IMR-90 (cell line): ENCODE data around the gene OR51B6. TPM values are rescaled to one million over a fixed set of nuclear protein-coding genes. Genes with fewer than 3 reads are reported as not detected.

Experiments used
- ATAC-seq: fragments of 200-7000 bp; cut with Tn5 transposase; 2 replicates; pipeline ENCODE4 v1.9.1; 2020; ENCODE audit warnings: low read depth, mild to moderate bottlenecking, moderate library complexity
- BruUV-seq: library from RNA; stranded (reverse); fragments of 400-500 nt; replicated peaks from 2 replicates; lab custom pipeline; 2021; lab: Mats Ljungman, UMichigan
- CTCF ChIA-PET: fragments of 300-600 bp; formaldehyde crosslinking; extraction: SDS; loops from one replicate; lab custom pipeline; 2021; ENCODE audit warnings: antibody characterized with exemption; lab: Yijun Ruan, JAX
- POLR2A ChIA-PET: fragments of 300-600 bp; sonication (Branson Sonifier 250); formaldehyde crosslinking; loops from one replicate; lab custom pipeline; 2022; ENCODE audit warnings: antibody characterized with exemption; ENCODE audit not compliant: unreplicated experiment; lab: Charles Lee
- DNase-seq: peaks from one replicate; pipeline ENCODE4 v3.0.0; 2013
- H2AFZ ChIP-seq: replicated peaks from 2 replicates; pipeline ENCODE3; 2013; ENCODE audit warnings: low read length, mild to moderate bottlenecking; ENCODE audit not compliant: poor library complexity
- H2AK5ac ChIP-seq: 2 replicates; pipeline ENCODE4 v1.6.1; 2013; ENCODE audit warnings: low read depth, low read length, inconsistent platforms
- H2AK9ac ChIP-seq: replicated peaks from 2 replicates; pipeline ENCODE3; 2013; ENCODE audit warnings: mild to moderate bottlenecking, low read depth, low read length, moderate library complexity; ENCODE audit not compliant: poor library complexity
- H2BK120ac ChIP-seq: 2 replicates; pipeline ENCODE4 v1.6.1; 2013; ENCODE audit warnings: low read depth, low read length, inconsistent platforms
- H2BK15ac ChIP-seq: 3 replicates; pipeline ENCODE4 v1.6.1; 2013; ENCODE audit warnings: low read depth, low read length, inconsistent platforms
- H2BK20ac ChIP-seq: 2 replicates; pipeline ENCODE4 v1.6.1; 2013; ENCODE audit warnings: low read depth, mild to moderate bottlenecking, inconsistent platforms, low read length, moderate library complexity
- H2BK5ac ChIP-seq: 2 replicates; pipeline ENCODE4 v1.6.1; 2013; ENCODE audit warnings: mild to moderate bottlenecking, low read depth, low read length, inconsistent platforms; ENCODE audit not compliant: poor library complexity, severe bottlenecking
- H3K14ac ChIP-seq: replicated peaks from 2 replicates; pipeline ENCODE4 v1.6.1; 2013; ENCODE audit warnings: low read depth, low read length, inconsistent platforms
- H3K18ac ChIP-seq: 2 replicates; pipeline ENCODE4 v1.6.1; 2013; ENCODE audit warnings: low read depth, low read length, control low read depth
- H3K23ac ChIP-seq: 2 replicates; pipeline ENCODE4 v1.6.1; 2013; ENCODE audit warnings: low read depth, low read length, inconsistent platforms
- H3K27ac ChIP-seq: 2 replicates; pipeline ENCODE4 v1.5.1; 2013; ENCODE audit warnings: mild to moderate bottlenecking, control low read depth, low read length; ENCODE audit not compliant: insufficient read depth
- H3K27me3 ChIP-seq: 2 replicates; pipeline ENCODE4 v1.6.1; 2013; ENCODE audit warnings: low read length; ENCODE audit not compliant: control insufficient read depth, insufficient read depth
- H3K36me3 ChIP-seq: 2 replicates; pipeline ENCODE4 v1.6.1; 2013; ENCODE audit warnings: low read length, mixed read lengths; ENCODE audit not compliant: control insufficient read depth, insufficient read depth
- H3K4ac ChIP-seq: 2 replicates; pipeline ENCODE4 v1.6.1; 2013; ENCODE audit warnings: low read depth, low read length, inconsistent platforms
- H3K4me1 ChIP-seq: 2 replicates; pipeline ENCODE4 v1.6.1; 2013; ENCODE audit warnings: low read length, mixed read lengths; ENCODE audit not compliant: control insufficient read depth, insufficient read depth
- H3K4me2 ChIP-seq: 2 replicates; pipeline ENCODE4 v1.6.1; 2013; ENCODE audit warnings: low read depth, mild to moderate bottlenecking, control low read depth, low read length, moderate library complexity
- H3K4me3 ChIP-seq: 2 replicates; pipeline ENCODE4 v1.5.1; 2013; ENCODE audit warnings: low read depth, mild to moderate bottlenecking, control low read depth, low read length, moderate library complexity; ENCODE audit not compliant: insufficient read depth
- H3K56ac ChIP-seq: 2 replicates; pipeline ENCODE4 v1.6.1; 2013; ENCODE audit warnings: low read length, inconsistent platforms; ENCODE audit not compliant: insufficient read depth; ENCODE audit errors: extremely low read depth
- H3K79me1 ChIP-seq, 2 experiments: 2 replicates each; pipeline ENCODE4 v1.6.1; 2013; ENCODE audit warnings: low read length in 2 of 2, inconsistent platforms in 1 of 2, low read depth in 1 of 2
- H3K9ac ChIP-seq: 2 replicates; pipeline ENCODE4 v1.6.1; 2013; ENCODE audit warnings: low read depth, low read length, control low read depth
- H3K9me1 ChIP-seq: 2 replicates; pipeline ENCODE4 v1.6.1; 2013; ENCODE audit warnings: low read length, inconsistent platforms; ENCODE audit not compliant: insufficient read depth
- H3K9me3 ChIP-seq: 2 replicates; pipeline ENCODE4 v1.6.1; 2013; ENCODE audit warnings: low read length; ENCODE audit not compliant: control insufficient read depth, insufficient read depth
- H4K20me1 ChIP-seq: 2 replicates; pipeline ENCODE4 v1.6.1; 2013; ENCODE audit warnings: low read length, inconsistent platforms; ENCODE audit not compliant: insufficient read depth
- H4K5ac ChIP-seq: 2 replicates; pipeline ENCODE4 v1.6.1; 2013; ENCODE audit warnings: mild to moderate bottlenecking, low read depth, low read length, control low read depth
- H4K8ac ChIP-seq, 2 experiments: 2 replicates each; pipeline ENCODE4 v1.6.1; 2013; ENCODE audit warnings: low read depth in 2 of 2, low read length in 2 of 2, control low read depth in 1 of 2, inconsistent platforms in 1 of 2
- H4K91ac ChIP-seq: 2 replicates; pipeline ENCODE4 v1.6.1; 2013; ENCODE audit warnings: low read depth, low read length, inconsistent platforms; ENCODE audit not compliant: insufficient read depth
- BHLHE40 ChIP-seq: fragments of 150-350 bp; IDR thresholded peaks from 2 replicates; pipeline ENCODE4 v1.6.1; 2016; ENCODE audit warnings: mild to moderate bottlenecking, low read depth, low read length
- CTCF ChIP-seq: conservative IDR thresholded peaks from 2 replicates; pipeline ENCODE4 v1.5.1; 2012; ENCODE audit warnings: mild to moderate bottlenecking, low read depth, low read length, improper control_type of control experiment
- MXI1 ChIP-seq: IDR thresholded peaks from 2 replicates; pipeline ENCODE4 v1.6.1; 2012; ENCODE audit warnings: low read depth, mild to moderate bottlenecking, low read length, moderate library complexity, borderline replicate concordance
- NFE2L2 ChIP-seq: fragments of 150-350 bp; IDR thresholded peaks from 2 replicates; pipeline ENCODE4 v1.6.1; 2016; ENCODE audit warnings: low read depth, mild to moderate bottlenecking, low read length
- POLR2A ChIP-seq: IDR thresholded peaks from 2 replicates; pipeline ENCODE4 v1.6.1; 2012; ENCODE audit warnings: mild to moderate bottlenecking, low read depth, low read length
- RCOR1 ChIP-seq: IDR thresholded peaks from 2 replicates; pipeline ENCODE4 v1.6.1; 2012; ENCODE audit warnings: mild to moderate bottlenecking, low read length, improper control_type of control experiment; ENCODE audit not compliant: insufficient replicate concordance
- USF2 ChIP-seq: fragments of 150-350 bp; IDR thresholded peaks from 2 replicates; pipeline ENCODE4 v1.6.1; 2017; ENCODE audit warnings: mild to moderate bottlenecking, antibody characterized with exemption, low read length, low read depth
- WGBS, 2 experiments: methylation state at CpG; one replicate each; pipeline versions ENCODE4 v1.1.5 to v1.1.7; 2013; ENCODE audit warnings: missing lambda C conversion rate in 2 of 2; ENCODE audit not compliant: insufficient read length in 1 of 2; ENCODE audit errors: extremely low coverage in 2 of 2; 5-methylcytosine and 5-hydroxymethylcytosine counted together
- dilution Hi-C: fragments of 300-500 bp; cut with HindIII; formaldehyde crosslinking; loops from one replicate; pipeline ENCODE4 v1.14.3; 2018; ENCODE audit warnings: low sequenced_read_pairs; ENCODE audit not compliant: unreplicated experiment
- in situ Hi-C: fragments of 300-500 bp; cut with MboI; formaldehyde crosslinking; loops from 3 replicates; pipeline ENCODE4 v1.14.3; 2019; ENCODE audit warnings: low sequenced_read_pairs, inconsistent platforms, mixed read lengths
- intact Hi-C: fragments of 100-400 bp; cut with micrococcal nuclease; formaldehyde crosslinking; loops from 2 replicates; pipeline ENCODE4 v1.10.0; 2022
- polyA plus RNA-seq, 3 experiments: library from polyadenylated mRNA; depleted of rRNA; stranded (reverse); fragments of >200 nt; gene quantifications; 2 replicates each; pipeline ENCODE4 v1.2.3, GENCODE V29; 2012; ENCODE audit warnings: low replicate concordance in 1 of 3
- total RNA-seq: library from RNA; depleted of rRNA; stranded (reverse); fragments of >200 nt; gene quantifications from 2 replicates; pipeline ENCODE4 v1.2.3, GENCODE V29; 2012

Gene OR51B6
- total and polyA plus RNA-seq, 2 of the 4 experiments (the other 2 are of a cell fraction) = not detected

- intact Hi-C loops = no loop called here
- Histone ChIP-seq H2BK120ac (peak within 1 kb of the TSS; percentile 48), H3K9me1 (no peaks in the 10 kb centered on the region; the same call in 1 of the 2 replicates), H4K91ac (peak within 1 kb of the TSS; percentile 72), H4K20me1 (no peaks in the 10 kb centered on the region), H2BK15ac (peak within 1 kb of the TSS; percentile 88; the same call in 2 of the 3 replicates), H3K23ac (no peak within 1 kb of the TSS), H3K56ac (no peak within 1 kb of the TSS), H3K36me3 (no peaks in the 10 kb centered on the region), H3K79me1 (no peaks in the 10 kb centered on the region), H2AK5ac (peak within 1 kb of the TSS; percentile 89), H3K4ac (peak within 1 kb of the TSS; percentile 11), H2AK9ac (no peak within 1 kb of the TSS), H4K5ac (peak within 1 kb of the TSS; percentile 65; the same call in 1 of the 2 replicates), H3K4me3 (no peak within 1 kb of the TSS), H3K9ac (no peak within 1 kb of the TSS), H3K14ac (peak within 1 kb of the TSS; percentile 58; the same call in 1 of the 2 replicates), H3K9me3 (no peaks in the 10 kb centered on the region), H4K8ac (peak within 1 kb of the TSS in 1 of 2 experiments; percentile 77; a peak in 3 of 4 replicates), H2AFZ (peak within 1 kb of the TSS; percentile 40), H3K4me1 (peaks cover 9% of the 10 kb centered on the region; the same call in 1 of the 2 replicates), H2BK20ac (peak within 1 kb of the TSS; percentile 62), H3K27me3 (no peaks in the 10 kb centered on the region), H3K27ac (no peak within 1 kb of the TSS), H3K4me2 (no peak within 1 kb of the TSS), H3K18ac (peak within 1 kb of the TSS; percentile 95; the same call in 1 of the 2 replicates), H2BK5ac (peak within 1 kb of the TSS; percentile 88)
- dilution Hi-C loops = no loop called here
- in situ Hi-C loops = no loop called here
- ChIA-PET POLR2A (no interaction called here), CTCF (no interaction called here)
- no peak for DNase-seq
- TF ChIP-seq BHLHE40 = no peak
- TF ChIP-seq POLR2A = no peak
- no peak for TF ChIP-seq USF2
- TF ChIP-seq CTCF = no peak
- TF ChIP-seq RCOR1 = no peak
- TF ChIP-seq NFE2L2 = no peak
- TF ChIP-seq MXI1 = no peak
- no TSS peak for BruUV-seq
- no CpG with 5 or more reads among the region's 2 CpGs for WGBS, 2 experiments
- ATAC-seq = no peak
Observed at GRCh38 chr11:5301846-5302245, 49.5 kb upstream of the OR51B6 start, which contains the start of gene OR51B4. TSS of gene OR51B4 (minus strand) at chr11:5301946. CDS start at chr11:5301946, 0 bp downstream.
